ENCODE measurements around the gene CDC14B. TPM values are rescaled to one million over a fixed set of nuclear protein-coding genes. Genes with fewer than 3 reads are reported as not detected.

CDC14B gene
- total RNA-seq, 5 donors from 2014 or later (not counting 1 experiment from before 2014, with no cell fraction given) = 4.8 to 11.9 (median 7.2) TPM

DNA sequence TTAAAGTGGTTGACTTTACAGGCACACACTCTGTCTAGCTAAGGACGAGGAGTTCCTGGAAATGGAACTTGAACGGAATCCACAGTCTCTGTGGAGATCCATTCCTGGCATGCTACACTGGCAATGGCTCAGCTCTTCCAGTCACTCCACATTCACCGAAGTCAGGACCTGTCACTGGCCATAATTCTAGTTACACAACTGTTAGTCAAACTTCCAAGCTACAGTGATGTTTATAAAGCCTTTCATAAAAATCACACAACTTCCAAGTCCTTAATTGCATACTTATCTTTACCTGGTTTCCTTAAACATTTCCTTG is 15.7 kb downstream of the CDC14B start:
- H3K4me1 Mint-ChIP-seq = no peaks in the 10 kb centered on the region
- ChIA-PET CTCF (no interaction called here), POLR2A (no interaction called here)
- H3K36me3 ChIP-seq (ENCODE audit: control insufficient read depth in 2 of 2, extremely low read depth in 1 of 2, insufficient read depth in 1 of 2, low read length in 1 of 2) = no peaks in the 10 kb centered on the region
- WGBS (ENCODE audit: insufficient coverage) = 96% methylated on average over 3 of the region's 3 CpGs
- H3K27ac ChIP-seq (ENCODE audit: low read length) = no peak overlapping the region
- H3K9me3 ChIP-seq = no peaks in the 10 kb centered on the region
- H3K4me1 ChIP-seq (ENCODE audit: control insufficient read depth in 1 of 2, extremely low read depth in 1 of 2, insufficient read depth in 2 of 2, low read length in 2 of 2) = no peaks in the 10 kb centered on the region
- no peaks in the 10 kb centered on the region for H3K36me3 Mint-ChIP-seq
- no peak overlapping the region for H3K4me3 ChIP-seq (ENCODE audit: control insufficient read depth in 1 of 2, extremely low read depth in 1 of 2, low read length in 1 of 2)
- H3K27me3 ChIP-seq (replicated peaks in 1 of 2; ENCODE audit: control insufficient read depth in 2 of 2, extremely low read depth in 1 of 2, insufficient read depth in 2 of 2, low read length in 1 of 2) = peaks cover 0 to 10% of the 10 kb centered on the region in 2 experiments
- no peaks in the 10 kb centered on the region for H3K9me3 Mint-ChIP-seq
- peaks cover 12 to 13% of the 10 kb centered on the region in 2 donors for H3K27me3 Mint-ChIP-seq
- H3K27ac Mint-ChIP-seq = no peak overlapping the region
- DNase-seq (no peak), ATAC-seq (replicated peaks in 1 of 4) (no peak)
- no peak overlapping the region for H3K4me3 Mint-ChIP-seq

DNA sequence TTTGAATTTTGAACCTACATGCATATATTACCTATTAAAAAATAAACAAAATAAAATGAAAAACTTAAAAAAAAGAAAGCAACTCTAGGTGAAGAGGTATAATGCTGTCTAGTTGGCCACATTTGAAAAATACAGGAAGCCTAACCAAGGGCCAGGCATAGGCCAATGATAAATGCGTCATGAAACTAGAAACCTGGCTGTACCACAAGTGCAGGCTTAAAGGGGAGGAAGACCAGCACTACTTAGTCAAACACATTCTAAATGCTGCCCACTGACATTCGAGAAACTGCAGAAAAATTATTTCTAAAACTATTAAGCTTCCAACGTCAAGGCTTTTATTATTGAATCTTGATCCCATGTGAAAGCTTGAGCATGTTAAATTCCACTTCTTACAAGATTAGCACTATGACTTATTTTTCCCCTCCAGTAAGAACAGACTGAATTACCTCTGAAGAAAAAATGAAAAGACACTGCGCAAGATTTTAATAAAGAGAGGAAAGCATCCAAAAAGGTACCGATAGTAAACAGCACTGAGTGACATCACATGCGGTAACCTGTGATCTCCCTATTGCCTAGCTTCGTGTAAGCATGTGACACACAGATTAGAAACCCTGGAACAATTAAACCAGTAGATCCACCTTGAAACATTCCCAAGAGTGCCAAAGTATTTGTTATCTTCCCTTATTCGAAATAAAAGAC is 16.2 kb downstream of the CDC14B start:
- no peak overlapping the region for H3K27ac ChIP-seq (ENCODE audit: low read length)
- no peaks in the 10 kb centered on the region for H3K36me3 Mint-ChIP-seq
- POLR2A ChIA-PET = no interaction called here
- ATAC-seq (replicated peaks in 1 of 4) = no peak
- no peaks in the 10 kb centered on the region for H3K9me3 Mint-ChIP-seq
- no peak overlapping the region for H3K27ac Mint-ChIP-seq
- CTCF ChIA-PET = no interaction called here
- no peak overlapping the region for H3K4me3 ChIP-seq (ENCODE audit: control insufficient read depth in 1 of 2, extremely low read depth in 1 of 2, low read length in 1 of 2)
- peaks cover 0 to 10% of the 10 kb centered on the region in 2 experiments for H3K27me3 ChIP-seq (replicated peaks in 1 of 2; ENCODE audit: control insufficient read depth in 2 of 2, extremely low read depth in 1 of 2, insufficient read depth in 2 of 2, low read length in 1 of 2)
- H3K4me1 Mint-ChIP-seq = no peaks in the 10 kb centered on the region
- no peak overlapping the region for H3K4me3 Mint-ChIP-seq
- no peaks in the 10 kb centered on the region for H3K9me3 ChIP-seq
- 91% methylated on average over 7 of the region's 8 CpGs for WGBS (ENCODE audit: insufficient coverage)
- H3K27me3 Mint-ChIP-seq = peaks cover 8 to 11% of the 10 kb centered on the region in 2 donors
- H3K36me3 ChIP-seq (ENCODE audit: control insufficient read depth in 2 of 2, extremely low read depth in 1 of 2, insufficient read depth in 1 of 2, low read length in 1 of 2) = no peaks in the 10 kb centered on the region
- DNase-seq = no peak
- H3K4me1 ChIP-seq (ENCODE audit: control insufficient read depth in 1 of 2, extremely low read depth in 1 of 2, insufficient read depth in 2 of 2, low read length in 2 of 2) = no peaks in the 10 kb centered on the region

DNA sequence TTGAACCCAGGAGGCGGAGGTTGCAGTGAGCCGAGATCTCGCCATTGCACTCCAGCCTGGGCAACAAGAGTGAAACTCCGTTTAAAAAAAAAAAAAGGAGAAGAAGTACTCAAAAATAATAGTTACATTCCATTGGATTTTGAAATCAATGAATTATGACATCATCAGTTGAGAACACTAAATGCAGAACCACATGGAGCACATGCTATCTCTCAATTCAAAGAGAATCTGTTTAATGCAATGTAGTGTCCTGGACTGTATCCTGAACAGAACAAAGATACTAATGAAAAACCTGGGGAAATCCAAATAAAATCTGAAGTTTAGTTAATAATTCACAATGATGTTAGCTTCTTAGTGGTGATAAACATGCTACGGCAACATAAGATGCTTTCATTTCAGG is 20.3 kb downstream of the CDC14B start:
- ChIA-PET POLR2A (interaction anchor here in 1 of 2 donors (0.7 kb wide), 1 partner anchor 746 kb away, joined by 3 read pairs; no protein-coding TSS in a partner anchor), CTCF (interaction anchor here in 1 of 2 donors (0.6 kb wide), 1 partner anchor 1357 kb away, joined by 3 read pairs; no protein-coding TSS in a partner anchor)
- Histone ChIP-seq H3K27me3 (replicated peaks in 1 of 2; ENCODE audit: control insufficient read depth in 2 of 2, extremely low read depth in 1 of 2, insufficient read depth in 2 of 2, low read length in 1 of 2) (peaks cover 0 to 3% of the 10 kb centered on the region in 2 experiments), H3K4me1 (ENCODE audit: control insufficient read depth in 1 of 2, extremely low read depth in 1 of 2, insufficient read depth in 2 of 2, low read length in 2 of 2) (no peaks in the 10 kb centered on the region), H3K36me3 (ENCODE audit: control insufficient read depth in 2 of 2, extremely low read depth in 1 of 2, insufficient read depth in 1 of 2, low read length in 1 of 2) (no peaks in the 10 kb centered on the region), H3K27ac (ENCODE audit: low read length) (no peak overlapping the region), H3K9me3 (no peaks in the 10 kb centered on the region), H3K4me3 (ENCODE audit: control insufficient read depth in 1 of 2, extremely low read depth in 1 of 2, low read length in 1 of 2) (no peak overlapping the region)
- DNase-seq = no peak
- Mint-ChIP-seq H3K4me1 (no peaks in the 10 kb centered on the region), H3K27ac (no peak overlapping the region), H3K27me3 (peaks cover 0 to 5% of the 10 kb centered on the region in 2 donors), H3K9me3 (no peaks in the 10 kb centered on the region), H3K4me3 (no peak overlapping the region), H3K36me3 (no peaks in the 10 kb centered on the region)
- ATAC-seq (replicated peaks in 1 of 4) = no peak
- 100% methylated on average over 1 of the region's 5 CpGs for WGBS (ENCODE audit: insufficient coverage)

DNA sequence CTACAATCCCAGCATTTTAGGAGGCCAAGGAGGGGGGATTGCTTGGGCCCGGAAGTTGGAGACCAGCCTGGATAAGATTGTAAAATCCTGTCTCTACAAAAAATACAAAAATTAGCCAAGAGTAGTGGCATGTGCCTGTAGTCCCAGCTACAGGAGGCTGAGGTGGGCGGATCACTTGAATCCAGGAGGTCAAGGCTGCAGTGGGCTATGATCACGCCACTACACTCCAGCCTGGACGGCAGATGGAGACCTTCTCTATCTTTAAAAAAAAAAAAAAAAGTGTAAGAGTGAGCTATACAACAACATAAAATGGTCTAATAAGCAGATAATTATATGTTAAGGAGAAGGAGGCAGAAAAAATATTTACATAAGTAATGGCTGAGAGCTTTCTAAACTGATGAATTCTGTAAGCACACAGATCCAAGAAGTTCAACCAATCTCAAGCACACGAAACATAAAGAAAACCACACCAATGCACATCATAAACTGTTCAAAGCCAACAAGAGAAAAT is 23.0 kb downstream of the CDC14B start:
- H3K27ac Mint-ChIP-seq = no peak overlapping the region
- ATAC-seq (replicated peaks in 1 of 4) (no peak), DNase-seq (no peak)
- no peaks in the 10 kb centered on the region for H3K4me1 Mint-ChIP-seq
- POLR2A ChIA-PET = no interaction called here
- no peak overlapping the region for H3K4me3 ChIP-seq (ENCODE audit: control insufficient read depth in 1 of 2, extremely low read depth in 1 of 2, low read length in 1 of 2)
- no peaks in the 10 kb centered on the region for H3K9me3 Mint-ChIP-seq
- H3K27me3 ChIP-seq (replicated peaks in 1 of 2; ENCODE audit: control insufficient read depth in 2 of 2, extremely low read depth in 1 of 2, insufficient read depth in 2 of 2, low read length in 1 of 2) = peaks cover 0 to 17% of the 10 kb centered on the region in 2 experiments
- peaks cover 4 to 16% of the 10 kb centered on the region in 2 donors for H3K27me3 Mint-ChIP-seq
- no peaks in the 10 kb centered on the region for H3K9me3 ChIP-seq
- CTCF ChIA-PET = no interaction called here
- no peak overlapping the region for H3K4me3 Mint-ChIP-seq
- no peaks in the 10 kb centered on the region for H3K36me3 Mint-ChIP-seq
- no peak overlapping the region for H3K27ac ChIP-seq (ENCODE audit: low read length)
- no peaks in the 10 kb centered on the region for H3K36me3 ChIP-seq (ENCODE audit: control insufficient read depth in 2 of 2, extremely low read depth in 1 of 2, insufficient read depth in 1 of 2, low read length in 1 of 2)
- no peaks in the 10 kb centered on the region for H3K4me1 ChIP-seq (ENCODE audit: control insufficient read depth in 1 of 2, extremely low read depth in 1 of 2, insufficient read depth in 2 of 2, low read length in 2 of 2)
- WGBS (ENCODE audit: insufficient coverage) = no CpG with 5 or more reads among the region's 5 CpGs

DNA sequence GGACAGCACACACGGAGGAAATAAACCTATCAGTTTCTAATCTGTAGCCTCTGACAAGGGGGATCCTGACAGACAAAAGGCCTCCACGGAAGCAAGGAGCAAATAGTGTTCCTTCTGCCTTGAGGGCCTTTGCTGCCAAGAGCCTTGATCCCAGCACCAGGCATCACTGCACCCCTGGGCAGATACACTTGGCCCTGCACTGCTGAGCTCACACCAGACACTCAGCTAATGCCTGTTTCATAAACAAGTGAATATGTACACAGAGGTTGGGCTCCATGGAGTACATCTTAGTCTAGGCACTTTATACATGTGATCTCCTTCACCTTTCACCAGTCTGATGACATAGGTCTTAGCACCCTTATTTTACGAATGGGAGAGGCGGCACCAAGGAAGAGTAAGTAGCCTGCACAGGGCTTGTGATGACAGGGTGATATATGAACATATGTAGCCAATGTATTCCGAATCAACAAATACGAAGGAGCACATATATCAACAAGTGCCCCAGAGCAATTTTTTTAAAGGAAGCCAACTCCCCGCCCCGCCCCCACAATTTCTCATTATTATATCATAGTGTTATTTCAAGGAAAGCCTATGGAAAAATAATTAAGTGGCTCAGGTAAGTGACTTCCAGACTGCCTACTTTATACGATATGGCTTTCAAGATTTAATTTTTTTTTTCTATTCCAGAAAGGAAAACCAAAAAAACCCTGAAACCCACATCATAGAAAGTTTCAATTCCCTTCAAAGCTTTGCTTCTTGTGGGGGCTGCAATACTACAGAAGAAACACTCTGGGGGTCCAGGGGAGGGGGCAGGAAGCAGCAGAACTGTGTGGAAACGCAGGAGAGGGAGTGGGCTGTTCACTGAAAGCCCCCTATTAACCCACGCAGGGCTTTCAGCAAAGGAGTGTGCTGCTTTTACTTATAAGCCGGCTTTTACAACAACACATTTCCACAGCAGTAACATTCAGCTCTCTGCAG is 32.0 kb downstream of the CDC14B start:
- no peak overlapping the region for H3K27ac ChIP-seq (ENCODE audit: low read length)
- no peaks in the 10 kb centered on the region for H3K9me3 Mint-ChIP-seq
- CTCF ChIA-PET = no interaction called here
- peaks cover 9 to 13% (median 12%) of the 10 kb centered on the region in 3 donors for H3K4me1 Mint-ChIP-seq
- H3K27me3 ChIP-seq (replicated peaks in 1 of 2; ENCODE audit: control insufficient read depth in 2 of 2, extremely low read depth in 1 of 2, insufficient read depth in 2 of 2, low read length in 1 of 2) = peaks cover 2 to 22% of the 10 kb centered on the region in 2 experiments
- H3K27me3 Mint-ChIP-seq = peaks cover 14 to 15% of the 10 kb centered on the region in 2 donors
- no peak for ATAC-seq (replicated peaks in 1 of 4)
- H3K36me3 ChIP-seq (ENCODE audit: control insufficient read depth in 2 of 2, extremely low read depth in 1 of 2, insufficient read depth in 1 of 2, low read length in 1 of 2) = no peaks in the 10 kb centered on the region
- H3K27ac Mint-ChIP-seq = no peak overlapping the region
- H3K4me1 ChIP-seq (ENCODE audit: control insufficient read depth in 1 of 2, extremely low read depth in 1 of 2, insufficient read depth in 2 of 2, low read length in 2 of 2) = peaks cover 0 to 2% of the 10 kb centered on the region in 2 experiments
- 59% methylated on average over 4 of the region's 12 CpGs for WGBS (ENCODE audit: insufficient coverage)
- H3K9me3 ChIP-seq = no peaks in the 10 kb centered on the region
- POLR2A ChIA-PET = no interaction called here
- DNase-seq = no peak
- no peak overlapping the region for H3K4me3 Mint-ChIP-seq
- no peaks in the 10 kb centered on the region for H3K36me3 Mint-ChIP-seq
- H3K4me3 ChIP-seq (ENCODE audit: control insufficient read depth in 1 of 2, extremely low read depth in 1 of 2, low read length in 1 of 2) = no peak overlapping the region

DNA sequence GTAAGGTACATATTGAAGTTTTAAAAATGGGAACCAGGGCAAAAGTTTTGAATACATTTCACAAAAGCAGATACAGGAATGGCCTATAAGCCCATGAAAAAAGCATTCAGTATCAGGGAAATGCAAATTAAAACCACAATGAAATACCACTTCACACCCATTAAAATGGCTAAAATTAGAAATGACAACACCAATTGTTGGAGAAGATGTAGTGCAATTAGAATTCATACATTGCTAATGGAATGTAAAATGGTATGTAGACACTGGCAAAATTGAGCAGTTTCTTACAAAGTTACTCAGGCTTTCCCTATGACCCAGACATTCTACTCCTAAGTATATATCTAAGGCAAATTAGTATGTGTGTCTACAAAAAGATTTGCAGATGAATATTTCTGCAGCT is 34.2 kb downstream of the CDC14B start:
- Mint-ChIP-seq H3K27me3 (peaks cover 6 to 8% of the 10 kb centered on the region in 2 donors), H3K4me3 (no peak overlapping the region), H3K9me3 (no peaks in the 10 kb centered on the region), H3K36me3 (no peaks in the 10 kb centered on the region), H3K4me1 (peaks cover 9 to 13% (median 12%) of the 10 kb centered on the region in 3 donors), H3K27ac (no peak overlapping the region)
- peaks cover 0 to 2% of the 10 kb centered on the region in 2 experiments for H3K4me1 ChIP-seq (ENCODE audit: control insufficient read depth in 1 of 2, extremely low read depth in 1 of 2, insufficient read depth in 2 of 2, low read length in 2 of 2)
- no peaks in the 10 kb centered on the region for H3K9me3 ChIP-seq
- POLR2A ChIA-PET = no interaction called here
- DNase-seq (no peak), ATAC-seq (replicated peaks in 1 of 4) (no peak)
- CTCF ChIA-PET = no interaction called here
- peaks cover 0 to 12% of the 10 kb centered on the region in 2 experiments for H3K27me3 ChIP-seq (replicated peaks in 1 of 2; ENCODE audit: control insufficient read depth in 2 of 2, extremely low read depth in 1 of 2, insufficient read depth in 2 of 2, low read length in 1 of 2)
- no peak overlapping the region for H3K27ac ChIP-seq (ENCODE audit: low read length)
- H3K4me3 ChIP-seq (ENCODE audit: control insufficient read depth in 1 of 2, extremely low read depth in 1 of 2, low read length in 1 of 2) = no peak overlapping the region
- no peaks in the 10 kb centered on the region for H3K36me3 ChIP-seq (ENCODE audit: control insufficient read depth in 2 of 2, extremely low read depth in 1 of 2, insufficient read depth in 1 of 2, low read length in 1 of 2)

All from T-cell (primary cell).